H1 (cell line): Measurements from ENCODE around the gene ZNF408. TPM values are rescaled to one million over a fixed set of nuclear protein-coding genes. Genes with fewer than 3 reads are reported as not detected.

Source experiments
- CTCF ChIA-PET: fragments of 300-600 bp; sonication (Branson Sonifier 250); formaldehyde crosslinking; loops from one replicate; lab custom pipeline; 2021; ENCODE audit not compliant: partially characterized antibody; lab: Charles Lee
- POLR2A ChIA-PET: fragments of 300-600 bp; sonication (Branson Sonifier 250); formaldehyde crosslinking; loops from one replicate; lab custom pipeline; 2021; ENCODE audit warnings: inconsistent platforms; ENCODE audit not compliant: partially characterized antibody; lab: Charles Lee
- DNase-seq, 2 experiments: peaks; one replicate each; pipeline versions ENCODE4 v3.0.0 to v3.0.0-alpha.2; 2010 to 2022; ENCODE audit warnings: low spot score in 2 of 2, low read depth in 1 of 2, mixed read lengths in 1 of 2
- FAIRE-seq: peaks from 2 replicates; lab custom pipeline; 2011; peaks lifted over from hg19 to GRCh38; lab: Jason Lieb, UNC
- H2AFZ ChIP-seq: 2 replicates; pipeline ENCODE4 v1.8.1; 2012; ENCODE audit warnings: low read length, inconsistent platforms
- H2AK5ac ChIP-seq: 2 replicates; pipeline ENCODE4 v1.6.1; 2013; ENCODE audit warnings: low read depth, low read length
- H2BK120ac ChIP-seq: replicated peaks from 2 replicates; pipeline ENCODE3; 2013; ENCODE audit warnings: low read depth, low read length, inconsistent platforms
- H2BK12ac ChIP-seq: 2 replicates; pipeline ENCODE4 v1.6.1; 2013; ENCODE audit warnings: low read depth, low read length
- H2BK15ac ChIP-seq: 2 replicates; pipeline ENCODE4 v1.6.1; 2013; ENCODE audit warnings: low read length
- H2BK20ac ChIP-seq: 2 replicates; pipeline ENCODE4 v1.6.1; 2013; ENCODE audit warnings: low read length
- H2BK5ac ChIP-seq: 2 replicates; pipeline ENCODE4 v1.6.1; 2013; ENCODE audit warnings: low read depth, low read length
- H3K14ac ChIP-seq: 2 replicates; pipeline ENCODE4 v1.6.1; 2013; ENCODE audit warnings: inconsistent platforms; ENCODE audit not compliant: insufficient read length
- H3K18ac ChIP-seq: 2 replicates; pipeline ENCODE4 v1.6.1; 2013; ENCODE audit warnings: low read length; ENCODE audit errors: extremely low read depth
- H3K23ac ChIP-seq: 2 replicates; pipeline ENCODE4 v1.6.1; 2013; ENCODE audit warnings: inconsistent platforms; ENCODE audit not compliant: insufficient read length
- H3K23me2 ChIP-seq: 2 replicates; pipeline ENCODE4 v1.6.1; 2013; ENCODE audit warnings: low read depth, low read length
- H3K27ac ChIP-seq: 2 replicates; pipeline ENCODE4 v1.6.1; 2011; ENCODE audit warnings: low read depth, low read length, inconsistent platforms
- H3K27me3 ChIP-seq, 4 experiments: replicated peaks in 1 of 4; 1 replicate in 1 of 4; 2 replicates in 3 of 4; pipeline versions ENCODE4 v1.6.1 to v1.8.1; 2011 to 2013; ENCODE audit warnings: low read length in 3 of 4, mild to moderate bottlenecking in 3 of 4, inconsistent platforms in 2 of 4, mixed read lengths in 2 of 4, moderate library complexity in 1 of 4; ENCODE audit not compliant: control insufficient read depth in 3 of 4, insufficient read depth in 3 of 4; ENCODE audit errors: extremely low read depth in 1 of 4
- H3K36me3 ChIP-seq, 4 experiments: 2 replicates each; pipeline versions ENCODE4 v1.6.1 to v1.8.1; 2011 to 2013; ENCODE audit warnings: mild to moderate bottlenecking in 4 of 4, low read length in 3 of 4, moderate library complexity in 2 of 4, control low read depth in 1 of 4, inconsistent platforms in 1 of 4; ENCODE audit not compliant: insufficient read depth in 4 of 4, control insufficient read depth in 2 of 4
- H3K4ac ChIP-seq: replicated peaks from 2 replicates; pipeline ENCODE3; 2013; ENCODE audit warnings: low read length, low read depth, mixed read lengths, inconsistent platforms; ENCODE audit not compliant: insufficient read length
- H3K4me1 ChIP-seq, 4 experiments: replicated peaks in 1 of 4; 1 replicate in 1 of 4; 2 replicates in 3 of 4; pipeline versions ENCODE4 v1.6.1 to v1.8.1; 2011 to 2013; ENCODE audit warnings: low read length in 3 of 4, inconsistent platforms in 2 of 4, mixed read lengths in 1 of 4; ENCODE audit not compliant: insufficient read depth in 4 of 4, control insufficient read depth in 3 of 4
- H3K4me2 ChIP-seq, 2 experiments: 2 replicates each; pipeline versions ENCODE4 v1.6.1 to v1.8.1; 2011 to 2013; ENCODE audit warnings: low read depth in 2 of 2, low read length in 2 of 2, control low read depth in 1 of 2, inconsistent platforms in 1 of 2, mild to moderate bottlenecking in 1 of 2; ENCODE audit not compliant: insufficient read depth in 1 of 2
- H3K4me3 ChIP-seq, 4 experiments: fragments of 200-600, 300-600 bp in 1 of 4; sonication (generic), shearing (Covaris generic), sonication (Bioruptor Twin) in 1 of 4; 2 replicates each; pipeline versions ENCODE4 v1.5.1 to v1.8.1; 2011 to 2016; ENCODE audit warnings: low read length in 4 of 4, low read depth in 3 of 4, control low read depth in 2 of 4, inconsistent platforms in 2 of 4, mild to moderate bottlenecking in 2 of 4, mixed read lengths in 1 of 4, moderate library complexity in 1 of 4; ENCODE audit not compliant: insufficient read depth in 2 of 4; ENCODE audit errors: extremely low read depth in 1 of 4
- H3K56ac ChIP-seq: replicated peaks from 2 replicates; pipeline ENCODE3; 2013; ENCODE audit warnings: low read depth, mild to moderate bottlenecking, mixed read lengths, low read length, inconsistent platforms; ENCODE audit not compliant: insufficient read length
- H3K79me1 ChIP-seq: 2 replicates; pipeline ENCODE4 v1.6.1; 2013; ENCODE audit warnings: low read depth, low read length, control low read depth
- H3K79me2 ChIP-seq, 2 experiments: 2 replicates each; pipeline versions ENCODE4 v1.6.1 to v1.8.1; 2012 to 2013; ENCODE audit warnings: low read length in 2 of 2, mild to moderate bottlenecking in 2 of 2, inconsistent platforms in 1 of 2; ENCODE audit not compliant: insufficient read depth in 2 of 2, control insufficient read depth in 1 of 2
- H3K9ac ChIP-seq, 4 experiments: replicated peaks in 1 of 4; 1 replicate in 1 of 4; 2 replicates in 3 of 4; pipeline versions ENCODE4 v1.6.1 to v1.8.1; 2011 to 2013; ENCODE audit warnings: low read depth in 3 of 4, low read length in 3 of 4, control low read depth in 2 of 4, mild to moderate bottlenecking in 2 of 4, moderate library complexity in 2 of 4, inconsistent platforms in 1 of 4; ENCODE audit errors: extremely low read depth in 1 of 4
- H3K9me3 ChIP-seq, 2 experiments: 2 replicates each; pipeline versions ENCODE4 v1.6.1 to v1.8.1; 2012 to 2013; ENCODE audit warnings: mild to moderate bottlenecking in 2 of 2, moderate library complexity in 2 of 2, control low read depth in 1 of 2, inconsistent platforms in 1 of 2, low read depth in 1 of 2, low read length in 1 of 2, mixed read lengths in 1 of 2; ENCODE audit not compliant: insufficient read depth in 2 of 2
- H4K20me1 ChIP-seq, 2 experiments: replicated peaks in 1 of 2; 2 replicates each; pipeline versions ENCODE3 to v1.8.1; 2011 to 2013; ENCODE audit warnings: inconsistent platforms in 2 of 2, low read length in 2 of 2, mild to moderate bottlenecking in 1 of 2; ENCODE audit not compliant: insufficient read depth in 2 of 2, control insufficient read depth in 1 of 2
- H4K5ac ChIP-seq: 2 replicates; pipeline ENCODE4 v1.6.1; 2013; ENCODE audit warnings: low read length, low read depth, mixed read lengths, inconsistent platforms; ENCODE audit not compliant: insufficient read length
- H4K8ac ChIP-seq: 2 replicates; pipeline ENCODE4 v1.8.0; 2013; ENCODE audit warnings: mild to moderate bottlenecking, moderate library complexity, low read length, inconsistent platforms; ENCODE audit not compliant: insufficient read depth; ENCODE audit errors: extremely low read depth
- H4K91ac ChIP-seq: replicated peaks from 2 replicates; pipeline ENCODE3; 2013; ENCODE audit warnings: low read length, mixed read lengths, inconsistent platforms; ENCODE audit not compliant: insufficient read length
- EP300 ChIP-seq, 2 experiments: IDR thresholded peaks; 1 replicate in 1 of 2; 2 replicates in 1 of 2; pipeline ENCODE4 v1.6.1; 2011 to 2012; ENCODE audit warnings: low read depth in 2 of 2, low read length in 2 of 2, mild to moderate bottlenecking in 2 of 2, borderline replicate concordance in 1 of 2, inconsistent platforms in 1 of 2, moderate library complexity in 1 of 2
- HDAC2 ChIP-seq, 2 experiments: fragments of 300-600 bp in 1 of 2; sonication (generic) in 1 of 2; IDR thresholded peaks; 2 replicates each; pipeline ENCODE4 v1.6.1; 2011 to 2012; ENCODE audit warnings: low read depth in 2 of 2, low read length in 2 of 2, mild to moderate bottlenecking in 2 of 2, moderate library complexity in 2 of 2, borderline replicate concordance in 1 of 2, inconsistent platforms in 1 of 2
- HDAC6 ChIP-seq: IDR thresholded peaks from one replicate; pipeline ENCODE4 v1.7.1; 2012; ENCODE audit warnings: low read depth, mild to moderate bottlenecking, inconsistent platforms, low read length, moderate library complexity
- RBBP5 ChIP-seq: IDR thresholded peaks from 2 replicates; pipeline ENCODE4 v1.7.1; 2012; ENCODE audit warnings: low read depth, mild to moderate bottlenecking, inconsistent platforms, low read length, moderate library complexity, borderline replicate concordance
- RFX5 ChIP-seq: IDR thresholded peaks from 2 replicates; pipeline ENCODE4 v1.6.1; 2011; ENCODE audit warnings: low read depth, low read length, improper control_type of control experiment, borderline replicate concordance
- SP2 ChIP-seq: IDR thresholded peaks from 2 replicates; pipeline ENCODE4 v1.6.1; 2012; ENCODE audit warnings: mild to moderate bottlenecking, low read length, inconsistent platforms
- SUZ12 ChIP-seq: fragments of 200-600 bp; sonication (generic); IDR thresholded peaks from 2 replicates; pipeline ENCODE4 v1.6.1; 2012; ENCODE audit warnings: mild to moderate bottlenecking, inconsistent platforms, low read length, moderate library complexity, mixed read lengths
- TAF1 ChIP-seq: IDR thresholded peaks from 2 replicates; pipeline ENCODE4 v1.6.1; 2011; ENCODE audit warnings: mild to moderate bottlenecking, low read depth, low read length
- whole genome bisulfite sequencing, 2 experiments: shearing (Covaris generic) in 1 of 2; methylation state at CpG; one replicate each; pipeline versions ENCODE4 v1.1.6 to v1.1.7; 2013 to 2015; ENCODE audit warnings: low lambda C conversion rate in 2 of 2, mixed read lengths in 2 of 2, inconsistent platforms in 1 of 2, low coverage in 1 of 2, missing lambda C conversion rate in 1 of 2; ENCODE audit not compliant: insufficient replicate concordance in 2 of 2, insufficient coverage in 1 of 2, insufficient read length in 1 of 2; ENCODE audit errors: extremely low coverage in 1 of 2, missing lambda C conversion rate in 1 of 2; 5-methylcytosine and 5-hydroxymethylcytosine counted together
- polyA plus RNA-seq, 7 experiments: library from polyadenylated mRNA; depleted of rRNA in 3 of 7; stranded (reverse) in 5 of 7; unstranded in 2 of 7; fragments of >200 nt in 5 of 7; fragments of 200-250 nt in 2 of 7; gene quantifications; 1 replicate in 5 of 7; 2 replicates in 1 of 7; 4 replicates in 1 of 7; pipeline versions ENCODE4 v1.2.1 to v1.2.3, GENCODE V29; 2011 to 2013; ENCODE audit warnings: missing spikeins in 2 of 7, mixed read lengths in 2 of 7
- total RNA-seq: library from RNA; stranded (reverse); fragmentation: NEBNext Ultra II Directional; extraction: Animal tissue kit (Norgen Biotek cat#: 25700); gene quantifications from 2 replicates; pipeline ENCODE4 v1.2.1, GENCODE V29; 2021
- TF ChIP-seq, protein P1 (sequence below): IDR thresholded peaks from 2 replicates; pipeline ENCODE4 v1.6.1; 2012; ENCODE audit warnings: inconsistent platforms
- TF ChIP-seq, protein P2 (sequence below): IDR thresholded peaks from 2 replicates; pipeline ENCODE4 v1.6.1; 2012; ENCODE audit warnings: low read length, inconsistent platforms

The ZNF408 gene
- total and polyA plus RNA-seq, 2 of the 8 experiments (the other 6 are each of a cell fraction or from before 2014, with no cell fraction given) = 10.7 to 11.0 TPM

DNA sequence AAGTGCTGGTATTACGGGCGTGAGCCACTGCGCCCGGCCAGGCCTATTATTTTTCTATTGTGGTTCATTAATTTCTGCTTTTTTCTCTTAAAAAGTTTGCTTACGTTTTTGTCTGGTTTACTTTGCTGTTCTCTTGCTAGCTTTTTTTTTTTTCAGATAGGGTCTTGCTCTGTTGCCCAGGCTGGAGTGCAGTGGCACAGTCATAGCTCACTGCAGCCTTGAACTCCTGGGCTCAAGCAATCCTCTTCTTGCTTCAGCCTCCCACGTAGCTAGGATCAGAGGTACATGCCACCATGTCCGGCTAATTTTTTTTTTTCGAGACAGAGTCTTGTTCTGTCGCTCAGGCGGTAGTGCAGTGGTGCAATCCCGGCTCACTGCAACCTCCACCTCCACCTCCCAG is 36.9 kb downstream of the ZNF408 start:
- FAIRE-seq = no peak
- Histone ChIP-seq H2BK120ac (no peak overlapping the region), H4K5ac (no peak overlapping the region), H3K18ac (no peak overlapping the region), H2BK12ac (no peak overlapping the region), H2BK20ac (no peak overlapping the region), H4K8ac (no peak overlapping the region), H2AK5ac (no peak overlapping the region), H3K4me1 (peaks cover 0 to 3% (median 0%) of the 10 kb centered on the region in 4 experiments; a peak in 1 of 7 replicates), H3K4me3 (no peak overlapping the region)
- no peak for DNase-seq
- TF ChIP-seq TAF1 (no peak), HDAC6 (no peak), EP300 (IDR thresholded peaks at IDR 0.05; ENCODE audit: borderline replicate concordance in 1 of 2, low read depth in 2 of 2, low read length in 2 of 2) (no peak), SUZ12 (no peak), SP2 (no peak), HDAC2 (IDR thresholded peaks at IDR 0.05; ENCODE audit: borderline replicate concordance in 1 of 2, low read depth in 2 of 2, low read length in 2 of 2) (no peak), RFX5 (no peak), RBBP5 (no peak)
- TF ChIP-seq, protein P1, sequence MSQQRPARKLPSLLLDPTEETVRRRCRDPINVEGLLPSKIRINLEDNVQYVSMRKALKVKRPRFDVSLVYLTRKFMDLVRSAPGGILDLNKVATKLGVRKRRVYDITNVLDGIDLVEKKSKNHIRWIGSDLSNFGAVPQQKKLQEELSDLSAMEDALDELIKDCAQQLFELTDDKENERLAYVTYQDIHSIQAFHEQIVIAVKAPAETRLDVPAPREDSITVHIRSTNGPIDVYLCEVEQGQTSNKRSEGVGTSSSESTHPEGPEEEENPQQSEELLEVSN = no peak
- TF ChIP-seq, protein P2, sequence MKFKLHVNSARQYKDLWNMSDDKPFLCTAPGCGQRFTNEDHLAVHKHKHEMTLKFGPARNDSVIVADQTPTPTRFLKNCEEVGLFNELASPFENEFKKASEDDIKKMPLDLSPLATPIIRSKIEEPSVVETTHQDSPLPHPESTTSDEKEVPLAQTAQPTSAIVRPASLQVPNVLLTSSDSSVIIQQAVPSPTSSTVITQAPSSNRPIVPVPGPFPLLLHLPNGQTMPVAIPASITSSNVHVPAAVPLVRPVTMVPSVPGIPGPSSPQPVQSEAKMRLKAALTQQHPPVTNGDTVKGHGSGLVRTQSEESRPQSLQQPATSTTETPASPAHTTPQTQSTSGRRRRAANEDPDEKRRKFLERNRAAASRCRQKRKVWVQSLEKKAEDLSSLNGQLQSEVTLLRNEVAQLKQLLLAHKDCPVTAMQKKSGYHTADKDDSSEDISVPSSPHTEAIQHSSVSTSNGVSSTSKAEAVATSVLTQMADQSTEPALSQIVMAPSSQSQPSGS = no peak
- TF ChIP-seq, all 59 proteins: peak for 0
- Histone ChIP-seq H3K79me2 (no peaks in the 10 kb centered on the region), H3K9ac (no peak overlapping the region), H4K91ac (no peak overlapping the region), H3K27me3 (no peaks in the 10 kb centered on the region), H3K23me2 (no peaks in the 10 kb centered on the region), H3K36me3 (peaks cover 0 to 16% (median 14%) of the 10 kb centered on the region in 4 experiments; a peak in 7 of 8 replicates), H3K23ac (no peak overlapping the region), H3K56ac (no peak overlapping the region), H4K20me1 (no peaks in the 10 kb centered on the region), H3K4ac (no peak overlapping the region), H2BK5ac (no peak overlapping the region), H2AFZ (no peak overlapping the region), H3K79me1 (no peaks in the 10 kb centered on the region), H3K14ac (no peak overlapping the region), H3K9me3 (no peaks in the 10 kb centered on the region), H2BK15ac (no peak overlapping the region), H3K4me2 (no peak overlapping the region), H3K27ac (no peak overlapping the region)
- ChIA-PET POLR2A (interaction anchor here (0.6 to 0.7 kb wide), 2 partner anchors 24 to 518 kb away, joined by 3 read pairs; no protein-coding TSS in a partner anchor), CTCF (interaction anchor here (0.6 to 1.7 kb wide), 3 partner anchors 10 to 201 kb away, joined by 3 to 5 read pairs (median 3); no protein-coding TSS in a partner anchor)
- 92% methylated on average over 11 of the region's 11 CpGs; no CpG with 5 or more reads in 1 of the 2 experiments for WGBS, 2 experiments
